ENCODE measurements around the gene CTU1. TPM values are rescaled to one million over a fixed set of nuclear protein-coding genes. Genes with fewer than 3 reads are reported as not detected.

Gene CTU1
- total and polyA plus RNA-seq, 7 donors = 0.60 to 9.0 (median 5.7) TPM

DNA sequence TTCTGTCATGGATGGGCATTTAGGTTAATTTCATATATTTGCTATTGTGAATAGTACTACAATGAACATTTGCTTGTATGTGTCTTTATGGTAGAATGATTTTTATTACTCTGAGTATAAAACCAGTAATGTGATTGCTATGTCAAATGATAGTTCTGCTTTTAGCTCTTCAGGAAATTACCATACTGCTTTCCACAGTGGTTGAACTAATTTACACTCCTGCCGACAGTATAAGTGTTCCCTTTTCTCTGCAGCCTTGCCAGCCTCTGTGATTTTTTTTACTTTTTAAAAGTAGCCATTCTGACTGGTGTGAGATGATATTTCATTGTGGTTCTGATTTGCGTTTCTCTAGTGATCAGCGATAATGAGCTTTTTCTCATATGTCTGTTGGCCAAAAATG lies 40.4 kb upstream of the CTU1 start:
- H3K4me3 ChIP-seq = no peak overlapping the region
- no peaks in the 10 kb centered on the region for H3K9me3 ChIP-seq
- H3K4me1 ChIP-seq = no peaks in the 10 kb centered on the region
- TF ChIP-seq POLR2AphosphoS5 (IDR thresholded peaks at IDR 0.05) (no peak), CTCF (IDR thresholded peaks at IDR 0.05) (no peak), EP300 (IDR thresholded peaks at IDR 0.05) (no peak), POLR2A (IDR thresholded peaks at IDR 0.05) (no peak)
- intact Hi-C loops (cut with DNase I) = no loop called here
- WGBS, 2 donors = 46 to 54% methylated on average over 3 of the region's 3 CpGs
- H3K36me3 ChIP-seq = no peaks in the 10 kb centered on the region
- H3K27me3 ChIP-seq = peaks cover 0 to 10% (median 5%) of the 10 kb centered on the region in 3 donors
- no peak overlapping the region for H3K27ac ChIP-seq
- DNase-seq = no peak

- no peak for DNase-seq
- Histone ChIP-seq H3K27ac (no peak overlapping the region), H3K9me3 (no peaks in the 10 kb centered on the region), H3K4me3 (no peak overlapping the region), H3K36me3 (no peaks in the 10 kb centered on the region), H3K4me1 (no peaks in the 10 kb centered on the region), H3K27me3 (peaks cover 0 to 8% (median 3%) of the 10 kb centered on the region in 3 donors)
- intact Hi-C loops (cut with DNase I) = no loop called here
- WGBS, 2 donors = 44 to 66% methylated on average over 1 of the region's 1 CpG
- TF ChIP-seq EP300 (IDR thresholded peaks at IDR 0.05) (no peak), POLR2A (IDR thresholded peaks at IDR 0.05) (no peak), CTCF (IDR thresholded peaks at IDR 0.05) (no peak), POLR2AphosphoS5 (IDR thresholded peaks at IDR 0.05) (no peak)
Observed at GRCh38 chr19:51147663-51148062, 39.5 kb upstream of the CTU1 start.

GRCh38 chr19:51146751-51147150 lies 38.5 kb upstream of the CTU1 start:
- no peak for TF ChIP-seq CTCF (IDR thresholded peaks at IDR 0.05)
- TF ChIP-seq EP300 (IDR thresholded peaks at IDR 0.05) = no peak
- no peak for TF ChIP-seq POLR2A (IDR thresholded peaks at IDR 0.05)
- no peak for TF ChIP-seq POLR2AphosphoS5 (IDR thresholded peaks at IDR 0.05)
- Histone ChIP-seq H3K36me3 (no peaks in the 10 kb centered on the region), H3K4me3 (no peak overlapping the region), H3K4me1 (no peaks in the 10 kb centered on the region), H3K27me3 (peaks cover 0 to 18% (median 0%) of the 10 kb centered on the region in 3 donors), H3K9me3 (no peaks in the 10 kb centered on the region), H3K27ac (no peak overlapping the region)
- 92 to 93% methylated on average over 7 of the region's 7 CpGs for WGBS, 2 donors
- DNase-seq = no peak
- intact Hi-C loops (cut with DNase I) = no loop called here

DNA sequence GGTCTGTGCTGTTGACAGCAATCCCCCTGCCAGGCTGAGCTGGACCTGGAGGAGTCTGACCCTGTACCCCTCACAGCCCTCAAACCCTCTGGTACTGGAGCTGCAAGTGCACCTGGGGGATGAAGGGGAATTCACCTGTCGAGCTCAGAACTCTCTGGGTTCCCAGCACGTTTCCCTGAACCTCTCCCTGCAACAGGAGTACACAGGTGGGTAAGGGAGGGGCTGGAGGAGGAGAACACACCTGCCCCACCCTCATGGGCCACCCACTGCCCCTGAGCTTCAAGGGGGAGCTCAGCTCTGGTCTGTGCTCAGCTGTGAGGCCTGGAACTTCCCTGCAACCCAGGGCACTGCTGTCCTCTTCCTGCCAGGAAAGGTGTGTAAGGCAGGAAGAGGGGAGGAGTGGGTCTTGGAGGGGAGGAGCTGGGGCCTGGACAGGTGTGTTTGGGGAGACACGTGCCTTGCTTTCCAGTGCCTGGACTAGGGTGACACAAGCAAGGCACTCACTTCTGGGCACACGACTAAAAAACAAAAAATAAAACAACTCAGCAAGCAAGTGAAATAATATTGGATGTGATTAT lies 37.8 kb upstream of the CTU1 start:
- Histone ChIP-seq H3K4me1 (no peaks in the 10 kb centered on the region), H3K9me3 (no peaks in the 10 kb centered on the region), H3K27me3 (peaks cover 0 to 22% (median 0%) of the 10 kb centered on the region in 3 donors), H3K4me3 (no peak overlapping the region), H3K36me3 (no peaks in the 10 kb centered on the region), H3K27ac (no peak overlapping the region)
- intact Hi-C loops (cut with DNase I) = no loop called here
- TF ChIP-seq POLR2A (IDR thresholded peaks at IDR 0.05) (no peak), EP300 (IDR thresholded peaks at IDR 0.05) (no peak), POLR2AphosphoS5 (IDR thresholded peaks at IDR 0.05) (no peak), CTCF (IDR thresholded peaks at IDR 0.05) (no peak)
- 39 to 72% methylated on average over 4 of the region's 4 CpGs for WGBS, 2 donors
- no peak for DNase-seq

All from sigmoid colon (tissue), 7 donors.